Nephron (organoid): ENCODE measurements around the gene GYPC.

ENCODE experiments used
- H3K27ac Mint-ChIP-seq, 3 experiments: 2 replicates each; pipeline ENCODE4 v1.8.0; 2020; ENCODE audit warnings: mixed read lengths in 3 of 3, mild to moderate bottlenecking in 2 of 3, moderate library complexity in 1 of 3
- H3K27me3 Mint-ChIP-seq: 2 replicates; pipeline ENCODE4 v1.8.0; 2021; ENCODE audit warnings: low read depth, mild to moderate bottlenecking, moderate library complexity, mixed read lengths
- H3K36me3 Mint-ChIP-seq: 2 replicates; pipeline ENCODE4 v1.8.0; 2020; ENCODE audit warnings: low read depth, mixed read lengths
- H3K4me1 Mint-ChIP-seq: 2 replicates; pipeline ENCODE4 v1.8.0; 2020; ENCODE audit warnings: mixed read lengths
- H3K4me3 Mint-ChIP-seq, 3 experiments: 2 replicates each; pipeline ENCODE4 v1.8.0; 2020; ENCODE audit warnings: mild to moderate bottlenecking in 3 of 3, mixed read lengths in 3 of 3, moderate library complexity in 2 of 3
- H3K9me3 Mint-ChIP-seq: 2 replicates; pipeline ENCODE4 v1.8.0; 2020; ENCODE audit warnings: mixed read lengths
- CTCF ChIP-seq, 3 experiments: fragments of 200-600 bp; sonication (generic); IDR thresholded peaks; one replicate each; pipeline ENCODE4 v1.5.0; 2021; ENCODE audit warnings: antibody characterized with exemption in 3 of 3; ENCODE audit not compliant: unreplicated experiment in 3 of 3

The GYPC gene

DNA sequence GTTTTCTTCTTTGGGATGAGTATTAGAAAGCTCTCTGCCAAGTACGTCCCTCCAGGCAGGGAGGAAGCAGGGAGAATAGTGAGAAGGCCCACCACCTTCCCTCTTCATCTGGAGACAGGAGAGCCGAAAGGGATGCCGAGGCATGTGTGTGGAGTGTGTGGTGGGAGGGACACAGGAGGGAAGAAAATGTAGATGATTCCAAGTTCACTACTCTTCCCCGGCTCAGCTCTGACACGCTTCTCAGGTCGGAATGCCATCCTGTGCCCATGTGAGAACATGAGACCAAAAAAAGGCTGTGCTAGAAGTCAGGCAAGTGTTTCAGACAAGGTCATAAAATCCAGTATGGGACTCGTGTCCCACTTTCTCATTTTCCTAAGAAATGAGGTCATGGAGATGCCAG is 47.4 kb downstream of the GYPC start:
- Mint-ChIP-seq H3K27me3 (no peaks in the 10 kb centered on the region), H3K4me1 (peaks cover 41% of the 10 kb centered on the region)
- TF ChIP-seq CTCF (IDR thresholded peaks at IDR 0.05; ENCODE audit: unreplicated experiment in 3 of 3): no peak

DNA sequence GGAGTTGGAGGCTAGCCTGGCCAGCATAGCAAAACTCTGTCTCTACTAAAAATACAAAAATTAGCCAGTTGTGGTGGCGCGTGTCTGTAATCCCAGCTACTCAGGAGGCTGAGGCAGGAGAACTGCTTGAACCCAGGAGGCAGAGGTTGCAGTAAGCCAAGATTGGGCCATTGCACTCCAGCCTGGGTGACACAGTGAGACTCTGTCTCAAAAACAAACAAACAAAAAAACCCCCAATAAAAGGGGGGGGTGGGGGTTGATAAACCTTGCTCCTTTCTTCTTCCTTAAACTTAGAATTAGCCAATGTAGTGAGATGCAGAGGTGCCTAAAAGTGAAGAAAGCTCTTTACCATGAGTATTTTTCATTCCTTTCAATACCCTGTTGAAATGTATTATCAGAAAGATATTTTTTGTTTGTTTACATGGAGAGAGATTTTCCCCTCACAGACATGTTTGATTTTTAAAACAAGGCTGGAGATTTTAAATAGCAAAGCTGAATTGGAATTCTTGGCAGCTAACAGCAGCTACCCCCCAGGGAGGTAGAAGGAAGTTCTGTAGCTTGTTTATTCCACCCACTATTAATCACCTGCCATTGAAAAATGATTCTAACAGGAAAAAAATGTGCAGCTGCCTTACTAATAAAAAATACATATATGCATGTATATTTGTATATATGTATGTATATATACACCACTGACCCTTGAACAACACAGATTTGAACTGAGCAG is 48.6 kb downstream of the GYPC start:
- H3K9me3 Mint-ChIP-seq: peaks cover 4% of the 10 kb centered on the region
- no peak for TF ChIP-seq CTCF (IDR thresholded peaks at IDR 0.05; ENCODE audit: unreplicated experiment in 3 of 3)
- H3K27me3 Mint-ChIP-seq: no peaks in the 10 kb centered on the region
- H3K27ac Mint-ChIP-seq: peak overlapping the region in 1 of 3 experiments; percentile 8
- H3K36me3 Mint-ChIP-seq: peaks cover 2% of the 10 kb centered on the region
- H3K4me1 Mint-ChIP-seq: peaks cover 35% of the 10 kb centered on the region
- no peak overlapping the region for H3K4me3 Mint-ChIP-seq

More for the DNA sequence above, 47.4 kb downstream of the GYPC start:
- Mint-ChIP-seq H3K36me3 (peaks cover 10% of the 10 kb centered on the region), H3K4me3 (no peak overlapping the region), H3K9me3 (peaks cover 4% of the 10 kb centered on the region), H3K27ac (no peak overlapping the region)

DNA sequence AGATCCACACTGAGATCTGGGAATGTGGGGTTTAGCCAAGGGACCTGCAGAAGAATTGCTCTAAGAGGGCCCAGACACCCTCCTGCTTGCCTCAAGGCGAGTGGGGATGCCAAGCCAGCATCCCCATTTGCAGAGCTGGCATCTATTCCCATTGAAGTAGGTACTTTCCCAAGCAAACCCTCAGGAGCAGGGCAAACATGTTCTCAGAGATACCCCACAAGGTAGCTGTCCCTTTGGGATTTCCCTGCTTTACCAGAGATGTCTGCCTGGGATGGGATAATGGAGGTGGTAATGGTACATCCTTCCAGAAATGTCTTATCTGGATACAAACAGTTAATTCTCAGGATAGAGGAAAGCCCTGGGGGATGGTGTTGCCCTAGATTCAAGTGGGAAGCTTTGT is 51.2 kb downstream of the GYPC start:
- no peak for TF ChIP-seq CTCF (IDR thresholded peaks at IDR 0.05; ENCODE audit: unreplicated experiment in 3 of 3)
- no peak overlapping the region for H3K27ac Mint-ChIP-seq
- no peak overlapping the region for H3K4me3 Mint-ChIP-seq
- no peaks in the 10 kb centered on the region for H3K27me3 Mint-ChIP-seq
- H3K9me3 Mint-ChIP-seq: peaks cover 4% of the 10 kb centered on the region
- H3K36me3 Mint-ChIP-seq: no peaks in the 10 kb centered on the region
- peaks cover 14% of the 10 kb centered on the region for H3K4me1 Mint-ChIP-seq

GRCh38 chr2:126707941-126708340 is 52.0 kb downstream of the GYPC start:
- Mint-ChIP-seq H3K4me1 (peaks cover 11% of the 10 kb centered on the region), H3K9me3 (peaks cover 4% of the 10 kb centered on the region), H3K27ac (no peak overlapping the region), H3K4me3 (no peak overlapping the region), H3K27me3 (no peaks in the 10 kb centered on the region), H3K36me3 (no peaks in the 10 kb centered on the region)
- no peak for TF ChIP-seq CTCF (IDR thresholded peaks at IDR 0.05; ENCODE audit: unreplicated experiment in 3 of 3)

- Mint-ChIP-seq H3K36me3 (no peaks in the 10 kb centered on the region), H3K27ac (no peak overlapping the region), H3K9me3 (no peaks in the 10 kb centered on the region), H3K4me1 (peaks cover 7% of the 10 kb centered on the region), H3K27me3 (peaks cover 11% of the 10 kb centered on the region), H3K4me3 (no peak overlapping the region)
- TF ChIP-seq CTCF (IDR thresholded peaks at IDR 0.05; ENCODE audit: unreplicated experiment in 3 of 3): no peak
Observed at GRCh38 chr2:126714191-126714965, 58.4 kb downstream of the GYPC start.
